Mesenchymal stem cell (in vitro differentiated cells and primary cell): ENCODE results near the gene ASIC2. TPM values are rescaled to one million over a fixed set of nuclear protein-coding genes. Genes with fewer than 3 reads are reported as not detected.

ENCODE experiments used
- DNase-seq: peaks from one replicate; pipeline ENCODE4 v3.0.0-alpha.2; 2013
- H2AFZ ChIP-seq: one replicate; pipeline ENCODE4 v1.6.1; 2013; ENCODE audit warnings: low read depth, mild to moderate bottlenecking, control low read depth, inconsistent platforms, low read length, moderate library complexity
- H2AK5ac ChIP-seq: 2 replicates; pipeline ENCODE4 v1.6.1; 2013; ENCODE audit warnings: low read length, moderate library complexity, mild to moderate bottlenecking, inconsistent platforms; ENCODE audit not compliant: severe bottlenecking
- H2BK120ac ChIP-seq: one replicate; pipeline ENCODE4 v1.6.1; 2013; ENCODE audit warnings: low read depth, mild to moderate bottlenecking, inconsistent platforms, low read length, moderate library complexity
- H2BK12ac ChIP-seq, 2 experiments: one replicate each; pipeline ENCODE4 v1.6.1; 2013; ENCODE audit warnings: inconsistent platforms in 2 of 2, low read length in 2 of 2, mild to moderate bottlenecking in 2 of 2, moderate library complexity in 2 of 2, control low read depth in 1 of 2
- H2BK15ac ChIP-seq: one replicate; pipeline ENCODE4 v1.6.1; 2013; ENCODE audit warnings: mild to moderate bottlenecking, low read depth, inconsistent platforms; ENCODE audit not compliant: poor library complexity, severe bottlenecking
- H2BK5ac ChIP-seq: 2 replicates; pipeline ENCODE4 v1.6.1; 2013; ENCODE audit warnings: low read depth, mild to moderate bottlenecking, low read length, control low read depth, inconsistent platforms; ENCODE audit not compliant: poor library complexity, severe bottlenecking
- H3K14ac ChIP-seq, 2 experiments: one replicate each; pipeline ENCODE4 v1.6.1; 2013; ENCODE audit warnings: inconsistent platforms in 2 of 2, low read length in 2 of 2, control low read depth in 1 of 2, mild to moderate bottlenecking in 1 of 2, moderate library complexity in 1 of 2
- H3K18ac ChIP-seq, 2 experiments: one replicate each; pipeline ENCODE4 v1.6.1; 2013; ENCODE audit warnings: inconsistent platforms in 2 of 2, low read length in 2 of 2, control low read depth in 1 of 2, low read depth in 1 of 2, mild to moderate bottlenecking in 1 of 2
- H3K23ac ChIP-seq, 2 experiments: one replicate each; pipeline ENCODE4 v1.6.1; 2013; ENCODE audit warnings: inconsistent platforms in 2 of 2, low read length in 2 of 2, mild to moderate bottlenecking in 2 of 2, moderate library complexity in 2 of 2, control low read depth in 1 of 2
- H3K27ac ChIP-seq: 2 replicates; pipeline ENCODE4 v1.5.1; 2013; ENCODE audit warnings: mild to moderate bottlenecking, moderate library complexity, low read length, control low read depth, inconsistent platforms; ENCODE audit not compliant: poor library complexity, severe bottlenecking
- H3K27me3 ChIP-seq, 2 experiments: 2 replicates each; pipeline versions ENCODE4 v1.6.1 to v1.7.0; 2013; ENCODE audit warnings: low read length in 2 of 2, mild to moderate bottlenecking in 2 of 2, moderate library complexity in 2 of 2, control low read depth in 1 of 2, inconsistent platforms in 1 of 2; ENCODE audit not compliant: control insufficient read depth in 1 of 2, insufficient read depth in 1 of 2
- H3K36me3 ChIP-seq, 2 experiments: 2 replicates each; pipeline versions ENCODE4 v1.6.1 to v1.7.0; 2013; ENCODE audit warnings: low read length in 2 of 2, control low read depth in 1 of 2, inconsistent platforms in 1 of 2, low read depth in 1 of 2, mild to moderate bottlenecking in 1 of 2; ENCODE audit not compliant: insufficient read depth in 2 of 2, control insufficient read depth in 1 of 2
- H3K4ac ChIP-seq, 2 experiments: one replicate each; pipeline ENCODE4 v1.6.1; 2013; ENCODE audit warnings: inconsistent platforms in 2 of 2, low read length in 2 of 2, mild to moderate bottlenecking in 2 of 2, moderate library complexity in 2 of 2, control low read depth in 1 of 2, low read depth in 1 of 2
- H3K4me1 ChIP-seq: 2 replicates; pipeline ENCODE4 v1.6.1; 2013; ENCODE audit warnings: low read depth, low read length, control low read depth; ENCODE audit not compliant: control insufficient read depth, insufficient read depth
- H3K4me2 ChIP-seq: 2 replicates; pipeline ENCODE4 v1.6.1; 2013; ENCODE audit warnings: low read length, mild to moderate bottlenecking, inconsistent platforms; ENCODE audit not compliant: poor library complexity, severe bottlenecking
- H3K4me3 ChIP-seq, 2 experiments: 2 replicates each; pipeline versions ENCODE4 v1.5.1 to v1.7.0; 2013; ENCODE audit warnings: low read length in 2 of 2, mild to moderate bottlenecking in 2 of 2, control low read depth in 1 of 2, low read depth in 1 of 2; ENCODE audit not compliant: insufficient read depth in 1 of 2
- H3K79me1 ChIP-seq: replicated peaks from 2 replicates; pipeline ENCODE4 v1.6.1; 2013; ENCODE audit warnings: mild to moderate bottlenecking, control low read depth, low read length, inconsistent platforms; ENCODE audit not compliant: poor library complexity, severe bottlenecking
- H3K9ac ChIP-seq: 2 replicates; pipeline ENCODE4 v1.7.0; 2013; ENCODE audit warnings: mild to moderate bottlenecking, low read length, moderate library complexity
- H3K9me3 ChIP-seq: 2 replicates; pipeline ENCODE4 v1.7.0; 2013; ENCODE audit warnings: mild to moderate bottlenecking, low read length; ENCODE audit not compliant: control insufficient read depth
- H4K8ac ChIP-seq: one replicate; pipeline ENCODE4 v1.6.1; 2013; ENCODE audit warnings: inconsistent platforms, mild to moderate bottlenecking, low read length, moderate library complexity
- H4K91ac ChIP-seq: one replicate; pipeline ENCODE4 v1.6.1; 2013; ENCODE audit warnings: mild to moderate bottlenecking, low read length, inconsistent platforms
- WGBS: methylation state at CpG from one replicate; pipeline ENCODE4 v1.1.7; 2013; ENCODE audit warnings: mixed read lengths; 5-methylcytosine and 5-hydroxymethylcytosine counted together
- polyA plus RNA-seq, 2 experiments: library from polyadenylated mRNA; stranded (reverse); fragments of 200-250 nt; gene quantifications; one replicate each; pipeline ENCODE4 v1.2.3, GENCODE V29; 2013

Gene ASIC2
- 0.73 TPM for polyA plus RNA-seq (2013, experiment 1 of 2)
- 0.62 TPM for polyA plus RNA-seq (2013, experiment 2 of 2)

- Histone ChIP-seq H3K4me3 (peak within 1 kb of the TSS in 1 of 2 experiments; percentile 45), H2BK15ac (peak within 1 kb of the TSS; percentile 17), H3K18ac (no peak within 1 kb of the TSS), H2BK120ac (peak within 1 kb of the TSS; percentile 68), H3K4me2 (peak within 1 kb of the TSS; percentile 92), H3K79me1 (no peaks in the 10 kb centered on the region), H3K14ac (peak within 1 kb of the TSS in 1 of 2 experiments; percentile 42), H4K91ac (no peak within 1 kb of the TSS), H2AK5ac (no peak within 1 kb of the TSS), H4K8ac (no peak within 1 kb of the TSS), H3K27me3 (peaks cover 36 to 82% of the 10 kb centered on the region in 2 experiments), H2BK12ac (peak within 1 kb of the TSS in 1 of 2 experiments; percentile 61), H3K9me3 (no peaks in the 10 kb centered on the region), H3K23ac (peak within 1 kb of the TSS in 1 of 2 experiments; percentile 86), H3K36me3 (no peaks in the 10 kb centered on the region), H3K9ac (no peak within 1 kb of the TSS), H3K4ac (peak within 1 kb of the TSS; percentile 18 to 49), H3K27ac (no peak within 1 kb of the TSS), H2AFZ (peak within 1 kb of the TSS; percentile 72), H3K4me1 (peaks cover 16% of the 10 kb centered on the region), H2BK5ac (no peak within 1 kb of the TSS)
- peak; percentile 36 for DNase-seq
- 11% methylated on average over 68 of the region's 68 CpGs for WGBS
Observed at GRCh38 chr17:33292981-33293867, at the start of gene ASIC2. Gene ASIC2, minus strand, starts transcription at chr17:33293295.

- no peak overlapping the region for H3K18ac ChIP-seq
- H3K14ac ChIP-seq: peak overlapping the region in 1 of 2 experiments; percentile 41
- H4K91ac ChIP-seq: no peak overlapping the region
- H2BK12ac ChIP-seq: no peak overlapping the region
- H2BK5ac ChIP-seq: no peak overlapping the region
- H2BK120ac ChIP-seq: no peak overlapping the region
- H3K27me3 ChIP-seq: peaks cover 0 to 61% of the 10 kb centered on the region in 2 experiments
- H3K4me1 ChIP-seq: no peaks in the 10 kb centered on the region
- 70% methylated on average over 3 of the region's 3 CpGs for WGBS
- no peak overlapping the region for H2AK5ac ChIP-seq
- no peak overlapping the region for H3K23ac ChIP-seq
- no peak overlapping the region for H3K4me3 ChIP-seq
- H2AFZ ChIP-seq: no peak overlapping the region
- H3K36me3 ChIP-seq: no peaks in the 10 kb centered on the region
- H4K8ac ChIP-seq: no peak overlapping the region
- H2BK15ac ChIP-seq: no peak overlapping the region
- no peak overlapping the region for H3K27ac ChIP-seq
- DNase-seq: no peak
- no peak overlapping the region for H3K9ac ChIP-seq
- no peaks in the 10 kb centered on the region for H3K79me1 ChIP-seq
- no peaks in the 10 kb centered on the region for H3K9me3 ChIP-seq
- no peak overlapping the region for H3K4me2 ChIP-seq
- H3K4ac ChIP-seq: no peak overlapping the region
Observed at GRCh38 chr17:33342025-33342424, 48.9 kb upstream of the ASIC2 start.

DNA sequence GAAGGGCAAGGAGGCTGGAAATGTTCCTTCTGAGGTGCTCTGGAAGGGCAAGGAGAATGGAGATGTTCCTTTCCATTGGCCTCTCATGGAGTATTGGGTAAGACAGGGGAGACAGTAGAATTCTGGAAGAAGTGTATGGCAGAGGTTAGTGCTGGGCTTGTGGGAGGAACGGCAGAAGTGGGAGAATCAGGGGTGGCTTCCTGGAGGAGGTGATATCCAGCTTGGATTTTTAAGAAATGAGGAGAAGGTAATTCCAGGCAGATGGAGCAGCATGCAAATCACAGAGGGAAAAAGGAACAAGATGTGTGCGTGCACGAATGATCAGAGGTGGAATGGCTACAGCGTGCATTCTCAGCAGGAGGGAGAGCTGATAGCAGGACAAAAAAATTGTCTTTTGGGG lies 45.1 kb upstream of the ASIC2 start:
- no peaks in the 10 kb centered on the region for H3K4me1 ChIP-seq
- H4K8ac ChIP-seq: no peak overlapping the region
- no peak overlapping the region for H3K14ac ChIP-seq
- H2BK15ac ChIP-seq: no peak overlapping the region
- H3K27me3 ChIP-seq: peaks cover 0 to 84% of the 10 kb centered on the region in 2 experiments
- H2BK5ac ChIP-seq: no peak overlapping the region
- no peak overlapping the region for H2BK12ac ChIP-seq
- no peak overlapping the region for H4K91ac ChIP-seq
- no peak for DNase-seq
- no peak overlapping the region for H2BK120ac ChIP-seq
- no peak overlapping the region for H3K4ac ChIP-seq
- no peak overlapping the region for H3K27ac ChIP-seq
- no peak overlapping the region for H3K23ac ChIP-seq
- no peak overlapping the region for H3K4me2 ChIP-seq
- no peak overlapping the region for H3K4me3 ChIP-seq
- H3K36me3 ChIP-seq: no peaks in the 10 kb centered on the region
- H2AK5ac ChIP-seq: no peak overlapping the region
- H3K18ac ChIP-seq: no peak overlapping the region
- H3K9me3 ChIP-seq: no peaks in the 10 kb centered on the region
- no peak overlapping the region for H2AFZ ChIP-seq
- WGBS: 71% methylated on average over 4 of the region's 4 CpGs
- H3K9ac ChIP-seq: no peak overlapping the region
- H3K79me1 ChIP-seq: no peaks in the 10 kb centered on the region

DNA sequence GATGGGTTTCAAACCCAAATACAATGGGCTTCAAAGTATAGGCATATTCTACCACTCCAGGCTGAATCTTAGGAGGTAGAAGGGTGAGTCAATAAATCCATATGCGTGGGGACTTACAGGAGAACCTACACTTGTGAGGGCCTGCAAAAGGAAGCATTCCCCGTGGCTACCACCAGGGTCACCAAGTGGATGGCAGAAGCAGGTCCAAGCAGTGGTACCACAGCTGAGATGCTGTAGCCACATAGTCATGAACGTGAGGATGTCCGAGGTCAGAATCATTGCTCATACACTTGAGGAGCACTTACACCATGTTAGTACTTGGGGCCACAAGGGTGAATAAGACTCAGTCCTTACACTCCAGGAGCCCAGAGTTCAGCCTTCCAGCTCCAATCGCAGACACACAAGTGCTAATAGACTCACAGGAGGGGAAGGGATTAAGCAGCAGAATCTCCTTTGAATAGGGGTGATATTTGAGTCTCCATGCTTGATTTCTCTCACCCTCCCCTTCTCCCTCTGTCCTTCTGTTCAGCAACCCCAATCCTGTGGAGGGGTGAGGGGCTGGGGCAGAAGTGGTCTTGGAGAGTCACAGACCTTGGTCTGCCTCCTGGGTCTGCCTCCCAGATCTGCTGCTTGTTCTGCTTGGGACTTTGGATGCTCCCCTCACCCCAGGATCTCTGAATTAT lies 42.5 kb upstream of the ASIC2 start:
- Histone ChIP-seq H3K36me3 (no peaks in the 10 kb centered on the region), H3K79me1 (no peaks in the 10 kb centered on the region), H4K8ac (no peak overlapping the region)

More for the DNA sequence above, 42.5 kb upstream of the ASIC2 start:
- no peak overlapping the region for H3K14ac ChIP-seq
- no peak overlapping the region for H2BK12ac ChIP-seq
- H2BK5ac ChIP-seq: no peak overlapping the region
- H3K27ac ChIP-seq: no peak overlapping the region
- H3K27me3 ChIP-seq: peaks cover 0 to 68% of the 10 kb centered on the region in 2 experiments
- no peak overlapping the region for H3K18ac ChIP-seq
- H4K91ac ChIP-seq: no peak overlapping the region
- H3K4me2 ChIP-seq: no peak overlapping the region
- 63% methylated on average over 4 of the region's 5 CpGs for WGBS
- H2BK120ac ChIP-seq: no peak overlapping the region
- no peak overlapping the region for H3K4me3 ChIP-seq
- H3K9me3 ChIP-seq: peaks cover 3% of the 10 kb centered on the region
- no peak overlapping the region for H2AK5ac ChIP-seq
- H2AFZ ChIP-seq: no peak overlapping the region
- H3K9ac ChIP-seq: no peak overlapping the region
- H3K23ac ChIP-seq: no peak overlapping the region
- DNase-seq: peak; percentile 6
- no peak overlapping the region for H3K4ac ChIP-seq
- no peaks in the 10 kb centered on the region for H3K4me1 ChIP-seq
- no peak overlapping the region for H2BK15ac ChIP-seq
